ENCODE measurements around the gene PSRC1. TPM values are rescaled to one million over a fixed set of nuclear protein-coding genes. Genes with fewer than 3 reads are reported as not detected.

The PSRC1 gene
- total and polyA plus RNA-seq, 2 of the 8 experiments (the other 6 are each of a cell fraction or from before 2014, with no cell fraction given): 56.1 to 67.3 TPM

GRCh38 chr1:109272831-109273547 lies 10.0 kb downstream of the PSRC1 start (continued):
- no peak for TF ChIP-seq SRF (IDR thresholded peaks at IDR 0.05; ENCODE audit: low read depth, low read length)
- TF ChIP-seq NANOG (IDR thresholded peaks at IDR 0.05; ENCODE audit: insufficient read depth, low read depth, low read length, poor library complexity, severe bottlenecking): no peak
- TF ChIP-seq POLR2A (IDR thresholded peaks at IDR 0.05; ENCODE audit: control extremely low read depth in 1 of 2, low read depth in 2 of 2, low read length in 2 of 2): no peak
- TF ChIP-seq PHF8 (conservative IDR thresholded peaks at IDR 0.05; ENCODE audit: low read depth, low read length): no peak
- no peak for TF ChIP-seq POU5F1 (IDR thresholded peaks at IDR 0.05; ENCODE audit: low read depth, low read length)
